Measurements from ENCODE around the gene GNGT1. TPM values are rescaled to one million over a fixed set of nuclear protein-coding genes. Genes with fewer than 3 reads are reported as not detected.

GNGT1 gene
- total RNA-seq, 1 experiment from 2014 or later, result 0.63 TPM

DNA sequence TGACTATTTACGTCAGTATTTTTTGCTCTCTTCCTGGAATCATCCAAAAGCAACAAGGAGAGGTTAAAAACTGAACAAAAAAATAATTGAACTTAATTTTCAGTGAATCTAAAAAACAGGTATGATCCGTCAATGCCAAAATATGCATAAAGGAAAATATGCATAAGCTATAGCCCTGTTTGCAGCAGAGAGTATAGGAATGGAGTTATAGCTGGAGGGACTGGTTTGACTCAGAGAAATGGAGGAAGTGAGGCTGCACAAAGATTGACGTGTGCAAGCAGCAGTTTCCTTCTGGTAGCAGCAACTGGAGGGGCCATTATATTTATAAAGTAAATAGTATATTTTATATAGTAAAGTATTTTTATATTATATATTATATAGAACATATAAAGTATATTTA lies 52.3 kb downstream of the GNGT1 start (continued):
- no peak for TF ChIP-seq ZNF671 (CRISPR knock-in tag; IDR thresholded peaks at IDR 0.05)
- no peak for TF ChIP-seq ZNF416 (CRISPR knock-in tag; IDR thresholded peaks at IDR 0.05)
- TF ChIP-seq CREM (CRISPR knock-in tag; IDR thresholded peaks at IDR 0.05), result no peak
- TF ChIP-seq NFYB (CRISPR knock-in tag; conservative IDR thresholded peaks at IDR 0.05; ENCODE audit: low read depth), result no peak

Other genes with a start within 250 kb of the GNGT1 start
- 7.8 to 10.4 TPM (median 8.7 TPM) in 3 replicates for gene TFPI2, start 15.8 kb upstream of the GNGT1 start, total RNA-seq (2021)
- gene GNG11, start 15.2 kb downstream of the GNGT1 start, total RNA-seq (2021), result 1.3 to 1.7 TPM (median 1.4 TPM) in 3 replicates
- gene BET1, start 97.8 kb downstream of the GNGT1 start, total RNA-seq (2021), result 24.8 to 26.7 TPM (median 25.8 TPM) in 3 replicates